Measurements from ENCODE around the gene SLC25A29. TPM values are rescaled to one million over a fixed set of nuclear protein-coding genes. Genes with fewer than 3 reads are reported as not detected.

The SLC25A29 gene
- total RNA-seq, 1 experiment from 2014 or later: 33.9 TPM

- CTCF ChIA-PET: interaction anchor here (0.6 to 1.1 kb wide), 2 partner anchors 18 to 20 kb away, joined by 3 to 6 read pairs; no protein-coding TSS in a partner anchor
- Mint-ChIP-seq H3K27me3 (ENCODE audit: insufficient read depth, unreplicated experiment) (no peaks in the 10 kb centered on the region), H3K9me3 (ENCODE audit: unreplicated experiment) (no peaks in the 10 kb centered on the region), H3K36me3 (ENCODE audit: insufficient read depth, unreplicated experiment) (peaks cover 5% of the 10 kb centered on the region), H3K27ac (ENCODE audit: low read depth, unreplicated experiment) (no peak overlapping the region), H3K4me3 (ENCODE audit: unreplicated experiment) (peak overlapping the region; percentile 87), H3K4me1 (ENCODE audit: insufficient read depth, unreplicated experiment) (peaks cover 32% of the 10 kb centered on the region)
- intact Hi-C loops (cut with micrococcal nuclease): loop anchor here (2.0 kb wide), 1 partner anchor 71 kb away; the partner anchor contains the start of gene WDR25
- TF ChIP-seq CTCF (IDR thresholded peaks at IDR 0.05; ENCODE audit: unreplicated experiment): no peak
- POLR2A ChIA-PET: interaction anchor here (0.7 to 1.7 kb wide), 8 partner anchors 8 to 134 kb away, joined by 3 to 9 read pairs (median 4); partner anchors contain the start of gene WDR25
- BruUV-seq (replicated peaks): no TSS peak
- no peak for DNase-seq (ENCODE audit: unreplicated experiment)
Observed at GRCh38 chr14:100305324-100306100, 732 bp downstream of the SLC25A29 start.

GRCh38 chr14:100304825-100305323, 1.4 kb downstream of the SLC25A29 start:
- Mint-ChIP-seq H3K27ac (ENCODE audit: low read depth, unreplicated experiment) (no peak overlapping the region), H3K4me3 (ENCODE audit: unreplicated experiment) (peak overlapping the region; percentile 87), H3K4me1 (ENCODE audit: insufficient read depth, unreplicated experiment) (peaks cover 32% of the 10 kb centered on the region), H3K36me3 (ENCODE audit: insufficient read depth, unreplicated experiment) (peaks cover 5% of the 10 kb centered on the region), H3K9me3 (ENCODE audit: unreplicated experiment) (no peaks in the 10 kb centered on the region), H3K27me3 (ENCODE audit: insufficient read depth, unreplicated experiment) (no peaks in the 10 kb centered on the region)
- CTCF ChIA-PET: interaction anchor here (0.6 to 1.1 kb wide), 3 partner anchors 10 to 19 kb away, joined by 3 to 6 read pairs (median 3); no protein-coding TSS in a partner anchor
- intact Hi-C loops (cut with micrococcal nuclease): loop anchor here (2.0 kb wide), 1 partner anchor 72 kb away; the partner anchor contains the start of gene WDR25
- BruUV-seq (replicated peaks): no TSS peak
- DNase-seq (ENCODE audit: unreplicated experiment): peak; percentile 46
- POLR2A ChIA-PET: interaction anchor here (0.8 to 1.7 kb wide), 7 partner anchors 9 to 135 kb away, joined by 3 to 9 read pairs (median 4); partner anchors contain the start of gene WDR25
- TF ChIP-seq CTCF (IDR thresholded peaks at IDR 0.05; ENCODE audit: unreplicated experiment): no peak

- intact Hi-C loops (cut with micrococcal nuclease): loop anchor here (2.0 kb wide), 1 partner anchor 73 kb away; the partner anchor contains the start of gene WDR25
- peaks cover 32% of the 10 kb centered on the region for H3K4me1 Mint-ChIP-seq (ENCODE audit: insufficient read depth, unreplicated experiment)
- no peak overlapping the region for H3K27ac Mint-ChIP-seq (ENCODE audit: low read depth, unreplicated experiment)
- POLR2A ChIA-PET: interaction anchor here (1.7 kb wide), 1 partner anchor 73 kb away, joined by 9 read pairs; the partner anchor contains the start of gene WDR25
- H3K9me3 Mint-ChIP-seq (ENCODE audit: unreplicated experiment): no peaks in the 10 kb centered on the region
- no peaks in the 10 kb centered on the region for H3K27me3 Mint-ChIP-seq (ENCODE audit: insufficient read depth, unreplicated experiment)
- BruUV-seq (replicated peaks): no TSS peak
- CTCF ChIA-PET: interaction anchor here (0.7 to 2.1 kb wide), 3 partner anchors 10 to 231 kb away, joined by 3 to 10 read pairs (median 8); no protein-coding TSS in a partner anchor
- no peak for DNase-seq (ENCODE audit: unreplicated experiment)
- no peak for TF ChIP-seq CTCF (IDR thresholded peaks at IDR 0.05; ENCODE audit: unreplicated experiment)
- no peak overlapping the region for H3K4me3 Mint-ChIP-seq (ENCODE audit: unreplicated experiment)
- H3K36me3 Mint-ChIP-seq (ENCODE audit: insufficient read depth, unreplicated experiment): peaks cover 5% of the 10 kb centered on the region
Observed at GRCh38 chr14:100303925-100304324, 2.3 kb downstream of the SLC25A29 start.

GRCh38 chr14:100303179-100303578, 3.1 kb downstream of the SLC25A29 start:
- peak; percentile 50 for DNase-seq (ENCODE audit: unreplicated experiment)
- Mint-ChIP-seq H3K27ac (ENCODE audit: low read depth, unreplicated experiment) (peak overlapping the region; percentile 27), H3K9me3 (ENCODE audit: unreplicated experiment) (no peaks in the 10 kb centered on the region), H3K4me1 (ENCODE audit: insufficient read depth, unreplicated experiment) (peaks cover 32% of the 10 kb centered on the region), H3K4me3 (ENCODE audit: unreplicated experiment) (no peak overlapping the region), H3K36me3 (ENCODE audit: insufficient read depth, unreplicated experiment) (peaks cover 5% of the 10 kb centered on the region), H3K27me3 (ENCODE audit: insufficient read depth, unreplicated experiment) (no peaks in the 10 kb centered on the region)
- CTCF ChIA-PET: interaction anchor here (0.5 to 2.1 kb wide), 12 partner anchors 11 to 1702 kb away, joined by 3 to 10 read pairs (median 5); no protein-coding TSS in a partner anchor
- TF ChIP-seq CTCF (IDR thresholded peaks at IDR 0.05; ENCODE audit: unreplicated experiment): peak; percentile 44
- BruUV-seq (replicated peaks): no TSS peak
- intact Hi-C loops (cut with micrococcal nuclease): no loop called here
- POLR2A ChIA-PET: interaction anchor here (0.7 to 2.1 kb wide), 3 partner anchors 72 to 138 kb away, joined by 3 to 7 read pairs (median 5); a partner anchor contains a TSS
